Tibial nerve (tissue), 4 donors: ENCODE data around the gene HDGFL2. TPM values are rescaled to one million over a fixed set of nuclear protein-coding genes. Genes with fewer than 3 reads are reported as not detected.
"Not testable (repeated sequence)": the region's sequence is repeated elsewhere in the genome, so short reads cannot be mapped to it uniquely, and the experiment has no call there.

Source experiments
- DNase-seq, 2 donors: peaks; one replicate each; pipeline ENCODE4 v3.0.0-alpha.2; 2019; ENCODE audit warnings: low spot score in 2 of 2
- H3K27ac ChIP-seq, 4 donors: fragments of 200-600 bp; sonication (generic) in 3 of 4; one replicate each; pipeline ENCODE4 v1.5.1; 2017 to 2019; ENCODE audit warnings: mild to moderate bottlenecking in 1 of 4
- H3K27me3 ChIP-seq, 2 donors: fragments of 200-600 bp; sonication (generic) in 1 of 2; one replicate each; pipeline versions ENCODE4 v1.5.1 to v1.6.0; 2017 to 2019
- H3K36me3 ChIP-seq, 3 donors: fragments of 200-600 bp; sonication (generic); one replicate each; pipeline ENCODE4 v1.5.1; 2018 to 2019
- H3K4me1 ChIP-seq, 4 donors: fragments of 200-600 bp; sonication (generic) in 3 of 4; one replicate each; pipeline ENCODE4 v1.5.1; 2017 to 2019
- H3K4me3 ChIP-seq, 4 donors: fragments of 200-600 bp; sonication (generic) in 3 of 4; one replicate each; pipeline ENCODE4 v1.5.1; 2017 to 2019; ENCODE audit warnings: mild to moderate bottlenecking in 1 of 4, moderate library complexity in 1 of 4
- H3K9me3 ChIP-seq, 4 donors: fragments of 200-600 bp; sonication (generic) in 3 of 4; one replicate each; pipeline ENCODE4 v1.5.1; 2017 to 2019
- EP300 ChIP-seq, 2 donors: sonication (generic); formaldehyde crosslinking; IDR thresholded peaks; one replicate each; pipeline ENCODE4 v1.6.1; 2017; ENCODE audit warnings: antibody characterized with exemption in 2 of 2, mild to moderate bottlenecking in 1 of 2
- POLR2A ChIP-seq, 2 donors: fragments of 450-650 bp; IDR thresholded peaks; one replicate each; pipeline ENCODE4 v1.6.1; 2017; ENCODE audit warnings: antibody characterized with exemption in 2 of 2, mild to moderate bottlenecking in 2 of 2, moderate library complexity in 2 of 2
- WGBS, 2 donors: methylation state at CpG; one replicate each; pipeline ENCODE4 v1.1.5; 2018; 5-methylcytosine and 5-hydroxymethylcytosine counted together
- total RNA-seq, 4 donors: library from RNA; depleted of rRNA; stranded (reverse); fragments of >200 nt; gene quantifications; one replicate each; pipeline ENCODE4 v1.1.0, GENCODE V29; 2016
- TF ChIP-seq, protein P1 (sequence below), 5 experiments: fragments of 200-600 bp in 3 of 5; fragments of 450-650 bp in 2 of 5; sonication (generic) in 3 of 5; IDR thresholded peaks; one replicate each; pipeline ENCODE4 v1.5.1; 2016 to 2019; ENCODE audit warnings: antibody characterized with exemption in 5 of 5, mild to moderate bottlenecking in 3 of 5, moderate library complexity in 2 of 5

Gene HDGFL2
- total RNA-seq, 4 donors from 2014 or later, result 30.2 to 54.0 (median 48.7) TPM

DNA sequence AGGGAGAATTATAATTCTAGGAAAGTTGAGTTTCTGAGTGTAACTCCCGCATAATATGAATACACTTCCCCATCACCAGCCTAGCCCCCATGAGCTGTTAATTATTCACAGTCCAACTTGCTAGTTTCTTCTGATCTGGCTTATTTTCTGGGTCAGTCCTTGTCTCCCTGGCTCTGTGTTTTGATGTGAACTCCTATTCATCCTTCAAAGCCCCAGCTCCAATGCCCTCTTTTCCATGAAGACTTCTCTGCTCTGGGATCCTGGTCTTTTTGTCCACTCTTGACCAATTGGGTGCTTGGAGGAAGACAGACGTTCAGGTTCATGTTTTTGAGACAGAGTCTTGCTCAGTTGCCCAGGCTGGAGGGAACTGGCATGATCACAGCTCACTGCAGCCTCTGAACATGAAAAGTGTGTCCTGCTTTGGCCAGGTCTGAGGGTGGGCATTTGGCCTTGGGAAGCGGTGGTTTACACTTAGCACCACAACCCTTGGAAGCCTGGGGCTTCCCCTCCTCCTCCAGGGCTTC is 67.1 kb downstream of the HDGFL2 start:
- no peaks in the 10 kb centered on the region for H3K36me3 ChIP-seq
- peaks cover 0 to 71% of the 10 kb centered on the region in 2 donors for H3K27me3 ChIP-seq
- DNase-seq, result no peak
- peaks cover 0 to 23% (median 8%) of the 10 kb centered on the region in 4 donors for H3K4me1 ChIP-seq
- H3K4me3 ChIP-seq, result no peak overlapping the region
- peak overlapping the region in 1 of 4 donors; percentile 6 for H3K27ac ChIP-seq
- peaks cover 0 to 11% (median 0%) of the 10 kb centered on the region in 4 donors for H3K9me3 ChIP-seq
- TF ChIP-seq POLR2A (IDR thresholded peaks at IDR 0.05) (no peak), EP300 (IDR thresholded peaks at IDR 0.05) (no peak)
- TF ChIP-seq, protein P1, sequence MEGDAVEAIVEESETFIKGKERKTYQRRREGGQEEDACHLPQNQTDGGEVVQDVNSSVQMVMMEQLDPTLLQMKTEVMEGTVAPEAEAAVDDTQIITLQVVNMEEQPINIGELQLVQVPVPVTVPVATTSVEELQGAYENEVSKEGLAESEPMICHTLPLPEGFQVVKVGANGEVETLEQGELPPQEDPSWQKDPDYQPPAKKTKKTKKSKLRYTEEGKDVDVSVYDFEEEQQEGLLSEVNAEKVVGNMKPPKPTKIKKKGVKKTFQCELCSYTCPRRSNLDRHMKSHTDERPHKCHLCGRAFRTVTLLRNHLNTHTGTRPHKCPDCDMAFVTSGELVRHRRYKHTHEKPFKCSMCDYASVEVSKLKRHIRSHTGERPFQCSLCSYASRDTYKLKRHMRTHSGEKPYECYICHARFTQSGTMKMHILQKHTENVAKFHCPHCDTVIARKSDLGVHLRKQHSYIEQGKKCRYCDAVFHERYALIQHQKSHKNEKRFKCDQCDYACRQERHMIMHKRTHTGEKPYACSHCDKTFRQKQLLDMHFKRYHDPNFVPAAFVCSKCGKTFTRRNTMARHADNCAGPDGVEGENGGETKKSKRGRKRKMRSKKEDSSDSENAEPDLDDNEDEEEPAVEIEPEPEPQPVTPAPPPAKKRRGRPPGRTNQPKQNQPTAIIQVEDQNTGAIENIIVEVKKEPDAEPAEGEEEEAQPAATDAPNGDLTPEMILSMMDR (IDR thresholded peaks at IDR 0.05), result no peak
- WGBS, 2 donors, result 80 to 86% methylated on average over 3 of the region's 3 CpGs

DNA sequence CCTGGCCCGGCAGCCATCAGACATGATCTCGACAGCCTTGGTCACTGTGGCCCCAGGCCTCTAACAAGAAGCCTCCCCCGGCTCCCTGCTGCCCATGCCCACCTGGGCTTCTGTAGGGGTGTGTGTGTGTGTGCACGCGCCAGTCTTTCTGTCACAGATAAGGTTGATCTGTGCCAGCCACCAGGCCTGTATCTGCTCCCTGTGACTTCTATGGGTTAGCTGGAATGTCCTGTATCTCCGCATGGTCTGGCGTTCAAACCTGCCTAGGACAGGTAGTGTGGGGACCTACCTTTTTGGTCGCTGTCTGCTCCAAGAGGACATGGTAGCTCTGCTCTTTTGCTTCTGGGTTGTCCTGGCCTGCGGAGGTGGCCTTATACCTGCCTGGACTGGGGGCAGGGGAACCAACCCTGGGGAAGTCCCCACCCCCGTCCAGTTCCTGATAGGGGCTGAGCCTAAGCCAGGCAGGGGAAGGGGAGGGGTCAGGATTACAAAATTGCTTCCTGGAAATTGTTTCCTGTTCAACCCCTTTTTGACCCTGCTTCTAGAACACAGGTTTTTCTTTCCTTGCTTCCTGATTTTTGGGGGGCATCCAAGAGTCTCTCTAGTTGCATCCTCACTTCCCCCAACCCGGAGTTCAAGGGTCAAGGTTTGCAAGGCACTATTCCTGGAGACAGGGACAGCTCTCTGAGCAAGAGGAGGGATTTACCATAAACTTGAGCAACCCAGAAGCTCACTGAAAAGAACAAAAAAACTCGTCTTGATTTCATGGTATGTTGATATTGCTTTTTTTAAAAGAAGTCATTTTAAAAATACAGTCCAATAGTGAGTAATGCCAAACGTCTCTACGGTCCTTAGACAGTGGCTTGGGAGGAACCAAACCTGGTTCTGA is 67.8 kb downstream of the HDGFL2 start, which contains the start of gene LRG1:
Gene LRG1 (minus strand): TSS at position 344 of the 889 bp plus-strand sequence. CDS start 23 bp downstream, at position 321.
- peak in 1 of 2 donors; percentile 24 for DNase-seq
- peak within 1 kb of the TSS in 1 of 4 donors; percentile 6 for H3K27ac ChIP-seq
- 59 to 74% methylated on average over 12 to 13 of the region's 14 CpGs for WGBS, 2 donors

DNA sequence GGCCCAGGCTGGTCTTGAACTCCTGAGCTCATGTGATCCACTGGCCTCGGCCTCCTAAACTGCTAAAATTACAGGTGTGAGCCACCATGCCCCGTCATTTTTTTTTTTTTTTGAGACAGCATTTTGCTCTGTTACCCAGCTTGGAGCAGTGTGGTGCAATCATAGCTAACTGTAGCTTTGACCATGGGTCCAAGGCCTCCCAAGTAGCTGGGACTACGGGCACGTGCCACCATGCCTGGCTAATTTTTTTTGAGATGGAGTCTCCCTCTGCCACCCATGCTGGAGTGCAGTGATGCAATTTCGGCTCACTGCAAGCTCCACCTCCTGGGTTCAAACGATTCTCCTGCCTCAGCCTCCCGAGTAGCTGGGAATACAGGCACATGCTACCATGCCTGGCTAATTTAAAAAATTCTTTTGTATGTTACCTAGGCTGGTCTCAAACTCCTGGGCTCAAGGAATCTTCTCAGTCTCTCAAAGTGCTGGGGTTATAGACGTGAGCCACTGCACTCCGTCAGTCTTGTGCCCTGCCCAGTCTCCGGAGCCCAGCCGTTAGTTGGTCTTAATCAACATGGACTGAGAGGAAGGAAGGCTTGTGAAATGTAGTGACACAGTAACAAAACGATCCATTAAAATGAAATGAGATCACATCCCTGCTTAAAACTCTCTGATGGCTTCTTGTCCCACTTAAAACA is 69.2 kb downstream of the HDGFL2 start:
- 84% methylated on average over 12 of the region's 12 CpGs for WGBS, 2 donors
- Histone ChIP-seq H3K4me3 (no peak overlapping the region), H3K27me3 (peaks cover 0 to 50% of the 10 kb centered on the region in 2 donors), H3K4me1 (peaks cover 0 to 10% (median 0%) of the 10 kb centered on the region in 4 donors), H3K9me3 (peaks cover 0 to 11% (median 0%) of the 10 kb centered on the region in 4 donors), H3K36me3 (no peaks in the 10 kb centered on the region), H3K27ac (no peak overlapping the region)
- TF ChIP-seq, protein P1 (IDR thresholded peaks at IDR 0.05), result no peak
- TF ChIP-seq POLR2A (IDR thresholded peaks at IDR 0.05) (no peak), EP300 (IDR thresholded peaks at IDR 0.05) (no peak)
- no peak for DNase-seq

More for the DNA sequence above, 67.8 kb downstream of the HDGFL2 start, which contains the start of gene LRG1:
- Histone ChIP-seq H3K27me3 (peaks cover 0 to 64% of the 10 kb centered on the region in 2 donors), H3K9me3 (peaks cover 0 to 11% (median 0%) of the 10 kb centered on the region in 4 donors), H3K4me3 (no peak within 1 kb of the TSS), H3K36me3 (no peaks in the 10 kb centered on the region), H3K4me1 (peaks cover 0 to 19% (median 6%) of the 10 kb centered on the region in 4 donors)
- peak in 1 of 2 donors; percentile 46 for TF ChIP-seq EP300 (IDR thresholded peaks at IDR 0.05)
- TF ChIP-seq, protein P1 (IDR thresholded peaks at IDR 0.05), result no peak

DNA sequence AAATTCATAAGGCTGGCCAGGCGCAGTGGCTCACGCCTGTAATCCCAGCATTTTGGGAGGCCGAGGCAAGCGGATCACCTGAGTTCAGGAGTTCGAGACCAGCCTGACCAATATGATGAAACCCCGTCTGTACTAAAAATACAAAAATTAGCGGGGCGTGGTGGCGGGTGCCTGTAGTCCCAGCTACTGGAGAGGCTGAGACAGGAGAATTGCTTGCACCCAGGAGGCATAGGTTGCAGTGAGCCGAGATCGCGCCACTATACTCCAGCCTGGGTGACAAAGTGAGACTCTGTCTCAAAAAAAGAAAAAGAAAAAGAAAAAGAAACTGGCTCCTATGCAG is 69.7 kb downstream of the HDGFL2 start:
- DNase-seq, H3K4me1 ChIP-seq, H3K4me3 ChIP-seq, H3K36me3 ChIP-seq, H3K27ac ChIP-seq: not testable (repeated sequence)
- peaks cover 0 to 45% of the 10 kb centered on the region in 2 donors for H3K27me3 ChIP-seq
- 89 to 95% methylated on average over 12 of the region's 12 CpGs for WGBS, 2 donors
- peaks cover 0 to 11% (median 0%) of the 10 kb centered on the region in 4 donors for H3K9me3 ChIP-seq
